ENCODE measurements around the gene TUBB4A.

DNA sequence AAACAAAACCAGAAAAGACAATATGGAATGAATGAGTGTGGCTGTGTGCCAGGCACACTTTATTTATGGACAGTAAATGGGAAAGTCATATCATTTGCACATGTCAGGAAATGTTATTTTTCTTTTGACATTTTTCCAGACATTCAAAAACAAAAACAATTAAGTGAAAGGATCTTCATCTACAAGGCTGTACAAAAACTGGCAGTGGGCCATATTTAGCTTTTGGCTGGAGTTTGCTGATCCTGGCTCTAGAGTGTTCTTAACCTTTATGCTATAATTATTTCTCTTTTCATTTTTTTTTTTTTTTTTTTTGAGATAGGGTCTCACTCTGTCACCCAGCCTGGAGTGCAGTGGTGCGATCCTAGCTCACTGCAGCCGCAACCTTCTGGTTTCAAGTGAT lies 22.2 kb upstream of the TUBB4A start:
- TF ChIP-seq, protein P1, sequence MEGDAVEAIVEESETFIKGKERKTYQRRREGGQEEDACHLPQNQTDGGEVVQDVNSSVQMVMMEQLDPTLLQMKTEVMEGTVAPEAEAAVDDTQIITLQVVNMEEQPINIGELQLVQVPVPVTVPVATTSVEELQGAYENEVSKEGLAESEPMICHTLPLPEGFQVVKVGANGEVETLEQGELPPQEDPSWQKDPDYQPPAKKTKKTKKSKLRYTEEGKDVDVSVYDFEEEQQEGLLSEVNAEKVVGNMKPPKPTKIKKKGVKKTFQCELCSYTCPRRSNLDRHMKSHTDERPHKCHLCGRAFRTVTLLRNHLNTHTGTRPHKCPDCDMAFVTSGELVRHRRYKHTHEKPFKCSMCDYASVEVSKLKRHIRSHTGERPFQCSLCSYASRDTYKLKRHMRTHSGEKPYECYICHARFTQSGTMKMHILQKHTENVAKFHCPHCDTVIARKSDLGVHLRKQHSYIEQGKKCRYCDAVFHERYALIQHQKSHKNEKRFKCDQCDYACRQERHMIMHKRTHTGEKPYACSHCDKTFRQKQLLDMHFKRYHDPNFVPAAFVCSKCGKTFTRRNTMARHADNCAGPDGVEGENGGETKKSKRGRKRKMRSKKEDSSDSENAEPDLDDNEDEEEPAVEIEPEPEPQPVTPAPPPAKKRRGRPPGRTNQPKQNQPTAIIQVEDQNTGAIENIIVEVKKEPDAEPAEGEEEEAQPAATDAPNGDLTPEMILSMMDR (IDR thresholded peaks at IDR 0.05): no peak
- TF ChIP-seq POLR2A (IDR thresholded peaks at IDR 0.05): no peak

Data from heart left ventricle (tissue), 13 donors.